GM12891 (cell line): ENCODE data around the gene ANKRD29.

Experiments
- POLR2A ChIP-seq: IDR thresholded peaks from 2 replicates; pipeline ENCODE4 v1.6.1; 2011; ENCODE audit warnings: low read depth, low read length, control low read depth
- POLR2AphosphoS5 ChIP-seq: IDR thresholded peaks from 2 replicates; pipeline ENCODE4 v1.6.1; 2011; ENCODE audit warnings: low read depth, low read length, control low read depth
- POU2F2 ChIP-seq: IDR thresholded peaks from 2 replicates; pipeline ENCODE4 v1.6.1; 2011; ENCODE audit warnings: low read depth, mild to moderate bottlenecking, control low read depth, low read length, moderate library complexity
- SPI1 ChIP-seq: IDR thresholded peaks from 2 replicates; pipeline ENCODE4 v1.6.1; 2011; ENCODE audit warnings: low read depth, low read length, control low read depth
- TAF1 ChIP-seq: IDR thresholded peaks from 2 replicates; pipeline ENCODE4 v1.6.1; 2011; ENCODE audit warnings: low read depth, low read length, control low read depth

DNA sequence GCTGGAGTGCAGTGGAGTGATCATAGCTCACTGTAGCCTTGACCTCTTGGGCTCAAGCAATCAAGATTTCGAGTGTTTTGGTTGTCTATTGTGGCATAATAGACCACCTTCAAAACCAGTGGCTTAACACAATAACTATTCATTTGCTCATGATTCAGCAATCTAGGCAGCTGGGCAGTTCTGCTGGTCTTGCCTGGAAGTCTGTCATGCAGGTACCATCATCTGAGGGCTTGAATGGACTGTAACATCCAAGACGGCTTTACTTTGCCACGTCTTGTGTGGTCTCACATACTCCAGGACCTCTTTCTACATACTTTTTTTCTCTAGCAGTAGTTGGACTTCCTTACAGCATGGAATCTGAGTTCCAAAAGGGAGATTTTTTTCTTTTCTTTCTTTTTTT lies 13.2 kb upstream of the ANKRD29 start:
- TF ChIP-seq POLR2AphosphoS5 (no peak), SPI1 (no peak), POLR2A (no peak), POU2F2 (no peak), TAF1 (no peak)
